NB4 (cell line): Measurements from ENCODE around the gene ARHGAP29.

Experiments used
- DNase-seq: peaks from one replicate; pipeline ENCODE4 v3.0.0; 2010; ENCODE audit warnings: low read depth
- H3K4me3 ChIP-seq: one replicate; pipeline ENCODE4 v1.5.1; 2011; ENCODE audit warnings: mild to moderate bottlenecking, low read depth, low read length, moderate library complexity
- MYC ChIP-seq: IDR thresholded peaks from 2 replicates; pipeline ENCODE4 v1.6.1; 2011; ENCODE audit warnings: low read depth, low read length
- POLR2A ChIP-seq: IDR thresholded peaks from 2 replicates; pipeline ENCODE4 v1.6.1; 2011; ENCODE audit warnings: mild to moderate bottlenecking; ENCODE audit not compliant: insufficient read length; ENCODE audit errors: extremely low read depth
- TF ChIP-seq, protein P1 (sequence below): IDR thresholded peaks from 2 replicates; pipeline ENCODE4 v1.6.1; 2011; ENCODE audit warnings: low read depth, low read length
- TF ChIP-seq, protein P2 (sequence below): IDR thresholded peaks from one replicate; pipeline ENCODE4 v1.5.1; 2012; ENCODE audit warnings: low read depth, low read length

The ARHGAP29 gene

DNA sequence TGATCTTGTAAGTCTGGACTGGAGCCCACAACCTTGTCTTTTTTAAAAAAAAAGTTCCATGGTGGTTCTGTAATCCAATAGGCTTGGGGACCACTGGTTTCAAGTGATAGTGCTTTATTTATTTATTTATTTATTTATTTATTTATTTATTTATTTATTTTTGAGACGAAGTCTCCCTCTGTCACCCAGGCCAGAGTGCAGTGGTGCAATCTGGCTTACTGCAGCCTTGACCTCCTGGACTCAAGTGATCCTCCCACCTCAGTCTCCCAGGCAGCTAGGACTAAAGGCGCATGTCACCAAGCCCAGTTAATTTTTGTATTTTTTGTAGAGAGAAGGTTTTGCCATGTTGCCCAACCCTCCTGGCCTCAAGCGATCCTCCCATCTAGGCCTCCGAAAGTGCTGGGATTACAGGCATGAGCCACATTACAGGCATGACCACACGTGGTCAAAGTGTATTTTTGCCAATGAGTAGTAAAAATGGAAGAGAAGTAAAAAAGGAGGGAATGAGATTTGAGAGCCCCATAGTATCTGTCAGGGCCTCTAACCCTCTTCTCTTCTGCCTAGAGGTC, 44.8 kb upstream of the ARHGAP29 start:
- no peak overlapping the region for H3K4me3 ChIP-seq
- no peak for DNase-seq
- TF ChIP-seq POLR2A (no peak), MYC (no peak)
- TF ChIP-seq, protein P1, sequence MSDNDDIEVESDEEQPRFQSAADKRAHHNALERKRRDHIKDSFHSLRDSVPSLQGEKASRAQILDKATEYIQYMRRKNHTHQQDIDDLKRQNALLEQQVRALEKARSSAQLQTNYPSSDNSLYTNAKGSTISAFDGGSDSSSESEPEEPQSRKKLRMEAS, result no peak
- TF ChIP-seq, protein P2, sequence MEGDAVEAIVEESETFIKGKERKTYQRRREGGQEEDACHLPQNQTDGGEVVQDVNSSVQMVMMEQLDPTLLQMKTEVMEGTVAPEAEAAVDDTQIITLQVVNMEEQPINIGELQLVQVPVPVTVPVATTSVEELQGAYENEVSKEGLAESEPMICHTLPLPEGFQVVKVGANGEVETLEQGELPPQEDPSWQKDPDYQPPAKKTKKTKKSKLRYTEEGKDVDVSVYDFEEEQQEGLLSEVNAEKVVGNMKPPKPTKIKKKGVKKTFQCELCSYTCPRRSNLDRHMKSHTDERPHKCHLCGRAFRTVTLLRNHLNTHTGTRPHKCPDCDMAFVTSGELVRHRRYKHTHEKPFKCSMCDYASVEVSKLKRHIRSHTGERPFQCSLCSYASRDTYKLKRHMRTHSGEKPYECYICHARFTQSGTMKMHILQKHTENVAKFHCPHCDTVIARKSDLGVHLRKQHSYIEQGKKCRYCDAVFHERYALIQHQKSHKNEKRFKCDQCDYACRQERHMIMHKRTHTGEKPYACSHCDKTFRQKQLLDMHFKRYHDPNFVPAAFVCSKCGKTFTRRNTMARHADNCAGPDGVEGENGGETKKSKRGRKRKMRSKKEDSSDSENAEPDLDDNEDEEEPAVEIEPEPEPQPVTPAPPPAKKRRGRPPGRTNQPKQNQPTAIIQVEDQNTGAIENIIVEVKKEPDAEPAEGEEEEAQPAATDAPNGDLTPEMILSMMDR, result no peak

DNA sequence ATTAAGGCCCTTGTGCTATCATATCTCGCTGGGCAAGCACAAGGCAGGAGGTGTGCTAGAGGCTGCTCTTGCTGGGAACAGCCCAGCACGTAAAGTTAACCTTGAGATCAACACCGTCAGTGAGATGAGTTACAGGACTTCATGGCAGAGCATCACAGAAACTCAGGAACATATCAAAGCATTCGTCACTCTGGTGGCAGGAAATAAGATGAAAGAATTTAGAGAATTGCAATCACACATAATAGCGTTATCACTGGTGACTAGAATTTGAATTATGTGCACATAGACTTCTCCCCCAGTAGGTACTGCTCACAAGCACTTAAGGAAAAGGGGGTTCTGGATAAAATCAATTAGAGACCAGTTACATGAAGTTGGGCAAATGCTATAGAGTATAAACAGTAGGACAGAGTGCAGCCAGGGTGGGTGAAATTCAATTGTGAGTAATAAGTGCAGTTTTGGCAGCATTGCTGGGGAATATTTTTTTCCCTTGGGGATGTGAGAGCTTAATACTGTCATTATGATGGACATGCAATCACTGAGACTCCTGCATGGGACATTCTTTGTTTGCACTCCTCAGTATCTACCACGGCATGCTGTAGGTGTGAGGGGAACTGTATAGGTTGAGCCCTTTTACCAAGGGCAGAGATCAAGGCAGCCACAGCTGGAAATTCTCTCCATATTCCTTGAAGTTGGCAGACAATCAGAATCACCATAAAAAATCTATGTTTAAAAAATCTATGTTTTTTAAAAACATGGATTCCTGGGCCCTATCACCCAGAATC, 44.2 kb upstream of the ARHGAP29 start:
- TF ChIP-seq MYC, result no peak
- TF ChIP-seq, protein P1, result no peak
- no peak for TF ChIP-seq POLR2A
- TF ChIP-seq, protein P2, result no peak
- no peak for DNase-seq
- H3K4me3 ChIP-seq, result no peak overlapping the region

DNA sequence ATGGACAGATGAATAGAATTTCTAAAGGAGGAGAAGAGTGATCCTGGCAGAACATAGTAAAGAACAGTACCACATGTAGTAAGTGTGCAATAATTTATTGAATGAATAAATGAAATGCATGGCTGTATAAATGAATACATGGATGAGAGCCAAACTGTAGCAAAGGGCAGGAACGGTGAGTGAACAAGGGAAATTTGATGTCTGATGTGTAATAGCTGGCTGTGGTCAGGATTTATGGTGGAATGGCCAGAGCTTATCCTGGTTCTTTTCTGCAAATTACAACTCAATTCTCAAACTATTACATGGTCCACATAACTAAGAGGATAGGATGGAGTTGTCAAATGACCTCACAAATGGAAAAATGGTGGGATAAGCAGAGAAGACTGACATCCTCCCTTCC, 43.2 kb upstream of the ARHGAP29 start:
- no peak overlapping the region for H3K4me3 ChIP-seq
- no peak for DNase-seq
- TF ChIP-seq, protein P1, result no peak
- TF ChIP-seq POLR2A (no peak), MYC (no peak)
- TF ChIP-seq, protein P2, result no peak

DNA sequence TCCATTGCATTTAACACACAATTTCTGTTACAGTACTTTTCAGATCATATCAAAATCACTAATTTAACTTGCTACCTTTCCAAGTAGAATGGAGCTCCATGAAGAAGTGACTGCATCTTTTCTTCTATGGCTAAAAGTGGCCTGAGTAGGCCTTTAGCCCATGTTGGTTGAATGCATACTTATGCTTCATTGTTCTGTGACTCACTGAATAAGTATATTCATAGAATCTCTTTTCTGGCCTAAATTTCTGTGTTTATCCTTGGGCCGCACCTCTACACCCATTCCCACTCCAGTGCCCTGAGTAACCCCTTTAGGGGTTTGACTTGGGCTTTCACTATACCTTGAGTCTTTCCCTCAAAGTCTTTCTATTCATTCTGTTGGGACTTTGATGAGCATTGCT, 42.1 kb upstream of the ARHGAP29 start:
- DNase-seq, result no peak
- no peak overlapping the region for H3K4me3 ChIP-seq
- TF ChIP-seq MYC (no peak), POLR2A (no peak)
- TF ChIP-seq, protein P1, result no peak
- TF ChIP-seq, protein P2, result no peak

DNA sequence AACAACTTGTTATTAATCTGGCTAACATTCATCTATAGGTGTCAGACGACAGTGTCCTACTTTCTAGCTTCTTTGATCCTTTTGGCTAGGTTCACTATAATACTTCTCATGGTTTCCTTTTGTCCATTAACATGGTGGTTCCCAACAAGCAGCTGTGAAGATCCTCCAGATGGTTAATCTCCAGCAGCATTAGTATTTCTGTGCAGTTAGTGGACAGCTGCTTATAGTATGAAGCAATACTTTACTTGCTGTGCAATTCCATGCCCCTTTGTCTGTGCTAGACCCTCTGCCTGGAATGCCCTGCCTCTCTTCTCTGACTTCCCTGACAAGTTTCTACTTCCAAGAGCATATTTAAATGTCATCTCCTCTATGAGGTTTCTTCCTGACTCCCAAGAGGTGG, 41.7 kb upstream of the ARHGAP29 start:
- DNase-seq, result no peak
- no peak overlapping the region for H3K4me3 ChIP-seq
- TF ChIP-seq, protein P1, result no peak
- TF ChIP-seq, protein P2, result no peak
- no peak for TF ChIP-seq POLR2A
- TF ChIP-seq MYC, result no peak
